ENCODE data around the gene MMP8. TPM values are rescaled to one million over a fixed set of nuclear protein-coding genes. Genes with fewer than 3 reads are reported as not detected.

The MMP8 gene
- total RNA-seq, 2 donors from 2014 or later, result not detected

DNA sequence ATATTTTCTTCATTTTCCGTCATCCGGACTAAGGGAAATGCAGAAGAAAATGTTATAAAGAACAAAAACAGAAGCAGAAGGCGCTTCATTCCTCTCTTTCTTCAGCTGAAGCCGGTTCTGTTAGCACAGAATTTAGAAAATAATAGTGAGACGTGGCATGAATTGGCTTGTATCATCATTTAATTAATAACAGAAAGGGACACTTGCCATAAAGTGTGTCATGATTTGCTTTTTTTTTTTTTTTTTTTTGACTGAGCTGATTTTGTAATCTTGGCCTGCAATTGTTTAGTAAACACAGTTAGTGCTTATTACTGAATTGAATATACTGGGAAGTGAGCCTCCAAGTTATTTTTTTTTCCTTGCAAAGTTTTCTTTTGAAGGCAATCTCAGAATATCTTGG lies 19.1 kb downstream of the MMP8 start, which contains the start of gene MMP27:
Gene MMP27 (minus strand): TSS at position 144 of the 400 bp plus-strand sequence. CDS start 55 bp downstream, at position 89.
- H3K4me3 Mint-ChIP-seq, result no peak within 1 kb of the TSS
- H3K27ac Mint-ChIP-seq, result no peak within 1 kb of the TSS
- H3K27me3 Mint-ChIP-seq, result peaks cover 8 to 39% of the 10 kb centered on the region in 2 donors
- H3K4me1 Mint-ChIP-seq (ENCODE audit: low read depth in 2 of 2), result no peaks in the 10 kb centered on the region
- no peaks in the 10 kb centered on the region for H3K9me3 Mint-ChIP-seq
- H3K36me3 Mint-ChIP-seq, result no peaks in the 10 kb centered on the region
- ATAC-seq (no peak), DNase-seq (ENCODE audit: low spot score) (no peak)

DNA sequence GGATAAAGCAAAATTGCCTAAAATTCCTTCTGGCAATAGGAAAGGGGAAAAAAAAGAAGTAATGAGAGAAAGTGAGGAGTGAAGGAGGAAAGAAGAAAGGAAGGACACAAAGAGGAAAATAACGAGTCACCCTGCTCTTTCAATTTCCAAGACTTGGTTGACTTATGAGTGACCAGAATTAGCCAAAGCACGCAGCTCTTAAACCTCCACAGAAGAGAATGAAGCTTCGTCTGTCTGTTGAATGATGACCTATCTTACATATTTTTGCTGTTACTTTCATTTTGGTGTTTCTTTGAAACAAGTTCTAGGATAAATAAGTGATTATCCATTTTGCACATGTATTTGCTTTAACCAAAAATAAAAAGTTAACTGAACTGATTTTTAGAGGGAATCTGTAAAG lies 19.9 kb downstream of the MMP8 start:
- ATAC-seq, result no peak
- no peaks in the 10 kb centered on the region for H3K4me1 Mint-ChIP-seq (ENCODE audit: low read depth in 2 of 2)
- H3K36me3 Mint-ChIP-seq, result no peaks in the 10 kb centered on the region
- H3K9me3 Mint-ChIP-seq, result no peaks in the 10 kb centered on the region
- no peak overlapping the region for H3K4me3 Mint-ChIP-seq
- peaks cover 8 to 36% of the 10 kb centered on the region in 2 donors for H3K27me3 Mint-ChIP-seq
- H3K27ac Mint-ChIP-seq, result no peak overlapping the region
- DNase-seq (ENCODE audit: low spot score), result no peak

DNA sequence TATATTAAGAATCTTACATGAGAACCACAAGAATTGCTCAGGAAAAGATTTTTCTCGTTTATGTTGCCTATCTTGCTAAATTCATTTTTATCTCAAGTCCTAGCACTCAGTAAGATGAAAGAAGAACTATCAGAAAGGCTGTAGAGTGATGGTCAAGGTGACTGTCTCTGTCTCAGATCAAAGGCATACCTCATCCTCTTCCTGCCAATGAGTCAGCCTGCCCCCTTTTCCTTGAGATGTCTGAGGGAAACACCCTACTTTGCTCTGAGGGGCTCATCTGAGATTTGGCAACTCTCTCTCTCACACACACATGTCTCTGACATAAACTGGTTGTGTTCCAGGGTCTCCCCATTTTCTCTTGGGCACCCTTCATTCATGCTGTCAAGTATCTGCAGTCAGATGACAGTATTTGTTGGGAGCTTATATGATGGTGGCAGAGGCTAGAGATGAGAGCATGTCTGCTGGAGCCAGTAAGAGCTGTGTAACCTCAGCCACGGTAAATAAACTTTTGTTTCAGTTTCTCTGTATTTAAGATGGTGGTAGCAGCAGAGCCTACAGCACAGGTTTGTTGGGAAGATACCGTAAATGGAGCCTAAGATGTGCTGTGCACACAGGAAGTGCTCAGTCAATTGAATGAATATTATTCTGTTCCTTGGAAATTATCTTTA lies 20.8 kb downstream of the MMP8 start:
- Mint-ChIP-seq H3K9me3 (no peaks in the 10 kb centered on the region), H3K27me3 (peaks cover 8 to 34% of the 10 kb centered on the region in 2 donors), H3K4me3 (no peak overlapping the region), H3K27ac (no peak overlapping the region), H3K4me1 (ENCODE audit: low read depth in 2 of 2) (no peaks in the 10 kb centered on the region), H3K36me3 (no peaks in the 10 kb centered on the region)
- DNase-seq (ENCODE audit: low spot score) (no peak), ATAC-seq (no peak)

- no peak for ATAC-seq
- no peaks in the 10 kb centered on the region for H3K4me1 Mint-ChIP-seq (ENCODE audit: low read depth in 2 of 2)
These were observed 29.6 kb downstream of the MMP8 start for GRCh38 chr11:102695201-102695600.

DNA sequence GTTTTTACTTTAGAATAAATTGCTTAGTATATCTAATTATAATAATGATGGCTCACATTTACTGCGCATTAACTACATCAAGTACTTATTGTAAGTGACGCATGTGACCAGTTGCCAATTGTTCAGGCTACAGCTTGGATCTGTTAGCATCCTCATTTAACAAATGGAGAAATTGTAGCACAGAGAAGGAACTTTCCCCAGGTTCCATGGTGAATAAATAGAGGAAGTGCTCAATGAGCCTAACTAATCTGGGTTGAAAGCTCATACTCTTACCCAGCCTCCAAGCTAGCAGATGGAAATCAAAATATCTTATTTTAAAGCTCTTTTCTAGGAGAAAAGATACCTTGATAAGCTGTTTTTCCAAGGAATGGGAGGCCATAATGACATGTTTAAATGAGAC lies 39.0 kb downstream of the MMP8 start:
- ATAC-seq, result no peak
- no peak overlapping the region for H3K4me3 Mint-ChIP-seq
- no peaks in the 10 kb centered on the region for H3K4me1 Mint-ChIP-seq (ENCODE audit: low read depth in 2 of 2)
- H3K36me3 Mint-ChIP-seq, result no peaks in the 10 kb centered on the region
- no peaks in the 10 kb centered on the region for H3K9me3 Mint-ChIP-seq
- no peak for DNase-seq (ENCODE audit: low spot score)
- no peak overlapping the region for H3K27ac Mint-ChIP-seq
- H3K27me3 Mint-ChIP-seq, result peaks cover 3 to 21% of the 10 kb centered on the region in 2 donors

More at GRCh38 chr11:102695201-102695600, 29.6 kb downstream of the MMP8 start:
- no peak for DNase-seq (ENCODE audit: low spot score)
- H3K27ac Mint-ChIP-seq, result no peak overlapping the region
- H3K27me3 Mint-ChIP-seq, result peaks cover 6 to 28% of the 10 kb centered on the region in 2 donors
- H3K36me3 Mint-ChIP-seq, result no peaks in the 10 kb centered on the region
- no peak overlapping the region for H3K4me3 Mint-ChIP-seq
- no peaks in the 10 kb centered on the region for H3K9me3 Mint-ChIP-seq

DNA sequence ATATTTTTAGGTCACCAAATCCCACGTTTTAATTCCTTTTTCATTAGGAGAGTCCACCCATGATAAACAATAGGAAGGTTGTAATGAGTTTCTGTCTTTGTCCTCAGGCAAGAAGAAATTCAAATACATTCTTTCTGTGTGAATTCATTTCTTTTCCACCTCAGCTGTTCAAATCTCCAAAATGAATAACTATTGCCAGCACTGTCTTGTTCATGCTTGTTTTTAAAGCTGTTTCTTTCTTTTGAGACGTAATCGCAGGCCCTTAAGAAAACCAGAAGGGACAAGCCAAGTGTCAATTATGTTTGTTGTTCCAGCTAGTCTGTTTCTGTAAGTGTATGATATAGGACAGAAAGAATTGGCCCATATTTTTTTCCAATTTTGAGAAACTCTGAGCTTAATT lies 39.4 kb downstream of the MMP8 start:
- Mint-ChIP-seq H3K4me1 (ENCODE audit: low read depth in 2 of 2) (no peaks in the 10 kb centered on the region), H3K27ac (no peak overlapping the region), H3K9me3 (no peaks in the 10 kb centered on the region), H3K4me3 (no peak overlapping the region), H3K36me3 (no peaks in the 10 kb centered on the region), H3K27me3 (peaks cover 3 to 20% of the 10 kb centered on the region in 2 donors)
- DNase-seq (ENCODE audit: low spot score), result no peak
- no peak for ATAC-seq

DNA sequence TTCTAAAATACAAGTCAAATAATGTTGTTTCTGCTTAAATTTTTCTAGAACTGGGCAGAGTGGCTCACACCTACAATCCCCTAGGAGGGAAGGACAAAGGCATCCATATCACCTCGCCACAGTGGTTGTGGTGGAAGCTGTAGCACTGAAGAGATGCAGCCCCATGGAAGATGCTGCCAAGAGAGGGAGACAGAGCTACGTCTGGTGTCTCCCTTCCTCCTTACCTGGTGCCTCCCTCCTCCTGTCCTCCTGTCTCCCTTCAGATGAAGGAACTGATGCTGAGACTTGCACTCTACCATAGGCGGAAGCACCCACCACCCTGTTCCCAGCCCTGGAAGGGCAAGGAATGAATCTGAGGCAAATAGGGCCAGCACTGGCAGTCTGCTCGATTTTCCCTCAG lies 41.5 kb downstream of the MMP8 start:
- no peak for ATAC-seq
- DNase-seq (ENCODE audit: low spot score), result no peak
- no peak overlapping the region for H3K27ac Mint-ChIP-seq
- H3K36me3 Mint-ChIP-seq, result no peaks in the 10 kb centered on the region
- no peaks in the 10 kb centered on the region for H3K9me3 Mint-ChIP-seq
- peaks cover 5 to 26% of the 10 kb centered on the region in 2 donors for H3K27me3 Mint-ChIP-seq
- H3K4me1 Mint-ChIP-seq (ENCODE audit: low read depth in 2 of 2), result no peaks in the 10 kb centered on the region
- no peak overlapping the region for H3K4me3 Mint-ChIP-seq

DNA sequence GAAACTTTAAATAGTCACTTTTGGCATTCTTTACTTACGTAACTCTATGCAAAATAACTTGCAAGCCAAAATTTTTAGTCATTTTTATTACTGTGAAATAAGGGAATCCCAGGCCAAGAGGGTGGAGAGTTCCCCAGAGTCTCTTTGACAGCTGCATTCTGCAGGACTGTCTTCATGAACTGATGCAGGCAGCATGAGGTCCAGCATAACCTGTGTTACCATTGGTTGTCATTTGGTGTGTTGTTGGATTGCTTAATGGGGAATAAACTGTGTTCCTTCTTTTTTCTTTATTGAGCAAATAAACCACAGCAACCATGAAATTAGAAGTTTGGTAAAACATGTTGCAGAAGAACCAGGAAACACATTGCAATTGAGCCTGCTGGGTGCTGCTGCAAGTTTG lies 43.8 kb downstream of the MMP8 start:
- no peaks in the 10 kb centered on the region for H3K9me3 Mint-ChIP-seq
- no peak overlapping the region for H3K4me3 Mint-ChIP-seq
- DNase-seq (ENCODE audit: low spot score) (no peak), ATAC-seq (no peak)
- peaks cover 5 to 26% of the 10 kb centered on the region in 2 donors for H3K27me3 Mint-ChIP-seq
- no peaks in the 10 kb centered on the region for H3K36me3 Mint-ChIP-seq
- H3K27ac Mint-ChIP-seq, result no peak overlapping the region
- no peaks in the 10 kb centered on the region for H3K4me1 Mint-ChIP-seq (ENCODE audit: low read depth in 2 of 2)

DNA sequence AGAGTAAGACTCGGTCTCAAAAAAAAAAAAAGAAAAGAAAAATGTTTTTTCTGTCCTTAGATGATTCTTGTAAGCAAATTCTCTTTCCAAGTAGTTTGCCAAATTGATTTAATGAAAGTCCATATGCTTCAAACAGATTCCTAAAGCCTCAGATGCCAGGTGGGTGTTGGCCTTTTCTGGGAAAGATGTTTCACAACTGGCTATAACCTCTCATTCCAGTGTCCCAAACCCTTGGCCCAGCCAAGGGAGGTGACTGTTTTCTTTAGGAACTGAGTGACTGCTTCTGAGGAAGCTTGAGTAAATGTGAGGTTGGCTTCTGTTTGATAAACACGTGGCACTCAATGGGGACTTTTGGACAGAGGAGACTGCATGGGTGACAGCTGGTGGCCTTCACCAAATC lies 46.7 kb downstream of the MMP8 start:
- Mint-ChIP-seq H3K27me3 (peaks cover 5 to 19% of the 10 kb centered on the region in 2 donors), H3K27ac (no peak overlapping the region), H3K9me3 (no peaks in the 10 kb centered on the region), H3K4me3 (no peak overlapping the region), H3K36me3 (no peaks in the 10 kb centered on the region), H3K4me1 (ENCODE audit: low read depth in 2 of 2) (no peaks in the 10 kb centered on the region)
- no peak for ATAC-seq
- DNase-seq (ENCODE audit: low spot score), result no peak

- peaks cover 5 to 13% of the 10 kb centered on the region in 2 donors for H3K27me3 Mint-ChIP-seq
- no peaks in the 10 kb centered on the region for H3K36me3 Mint-ChIP-seq
- H3K9me3 Mint-ChIP-seq, result no peaks in the 10 kb centered on the region
- H3K4me1 Mint-ChIP-seq (ENCODE audit: low read depth in 2 of 2), result no peaks in the 10 kb centered on the region
- no peak overlapping the region for H3K27ac Mint-ChIP-seq
- no peak overlapping the region for H3K4me3 Mint-ChIP-seq
- DNase-seq (ENCODE audit: low spot score) (no peak), ATAC-seq (no peak)
These were observed 48.7 kb downstream of the MMP8 start for GRCh38 chr11:102676084-102676483.

DNA sequence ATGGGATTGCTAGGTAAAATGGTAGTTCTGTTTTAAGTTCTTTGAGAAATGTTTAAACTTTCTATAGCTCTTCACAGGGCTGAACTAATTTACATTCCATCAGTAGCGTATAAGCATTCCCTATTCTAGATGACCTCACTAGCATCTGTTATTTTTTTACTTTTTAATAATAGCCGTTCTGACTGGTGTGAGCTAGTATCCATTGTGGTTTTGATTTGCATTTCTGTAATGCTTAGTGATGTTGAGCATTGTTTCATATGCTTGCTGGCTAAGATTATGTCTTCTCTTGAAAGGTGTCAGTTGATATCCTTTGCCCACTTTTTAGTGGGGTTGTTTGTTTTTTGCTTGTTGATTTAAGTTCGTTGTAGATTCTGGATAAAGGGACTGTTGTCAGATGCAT lies 55.1 kb downstream of the MMP8 start:
- ATAC-seq (no peak), DNase-seq (ENCODE audit: low spot score) (no peak)
- no peaks in the 10 kb centered on the region for H3K9me3 Mint-ChIP-seq
- peaks cover 10 to 12% of the 10 kb centered on the region in 2 donors for H3K27me3 Mint-ChIP-seq
- no peak overlapping the region for H3K27ac Mint-ChIP-seq
- H3K4me3 Mint-ChIP-seq, result no peak overlapping the region
- H3K36me3 Mint-ChIP-seq, result no peaks in the 10 kb centered on the region
- H3K4me1 Mint-ChIP-seq (ENCODE audit: low read depth in 2 of 2), result no peaks in the 10 kb centered on the region

DNA sequence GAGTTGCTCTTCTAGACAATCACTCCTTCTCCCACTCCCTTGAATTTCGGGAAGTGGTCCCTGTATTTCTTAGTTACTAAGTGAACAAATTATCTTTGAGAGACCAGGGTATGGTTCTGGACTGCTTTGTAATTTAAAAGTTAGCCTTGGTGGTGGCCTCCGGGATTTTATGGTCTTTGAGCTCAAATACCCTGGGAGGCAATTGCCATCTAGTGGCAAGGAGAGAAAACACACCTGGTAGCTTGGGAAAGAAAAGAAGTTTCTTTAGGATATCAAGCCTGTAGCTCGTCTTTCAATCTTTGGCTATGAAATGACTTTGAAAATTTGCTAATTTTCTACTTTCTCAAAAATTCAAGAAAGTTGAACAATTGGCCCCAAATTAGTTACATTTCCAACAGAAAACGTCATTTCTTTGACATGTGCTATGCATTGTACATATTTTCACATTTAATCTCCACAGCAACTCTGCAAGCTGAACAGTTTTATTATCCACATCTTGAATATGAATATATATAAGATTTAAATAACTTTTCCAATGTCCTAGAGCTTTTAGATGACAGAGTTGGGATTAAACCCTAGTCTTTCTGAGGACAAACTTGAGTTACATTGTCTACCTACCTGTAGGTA lies 58.3 kb downstream of the MMP8 start:
- Mint-ChIP-seq H3K27me3 (peaks cover 6 to 7% of the 10 kb centered on the region in 2 donors), H3K9me3 (no peaks in the 10 kb centered on the region), H3K36me3 (no peaks in the 10 kb centered on the region), H3K27ac (no peak overlapping the region), H3K4me1 (ENCODE audit: low read depth in 2 of 2) (no peaks in the 10 kb centered on the region), H3K4me3 (no peak overlapping the region)
- DNase-seq (ENCODE audit: low spot score), result no peak
- no peak for ATAC-seq

DNA sequence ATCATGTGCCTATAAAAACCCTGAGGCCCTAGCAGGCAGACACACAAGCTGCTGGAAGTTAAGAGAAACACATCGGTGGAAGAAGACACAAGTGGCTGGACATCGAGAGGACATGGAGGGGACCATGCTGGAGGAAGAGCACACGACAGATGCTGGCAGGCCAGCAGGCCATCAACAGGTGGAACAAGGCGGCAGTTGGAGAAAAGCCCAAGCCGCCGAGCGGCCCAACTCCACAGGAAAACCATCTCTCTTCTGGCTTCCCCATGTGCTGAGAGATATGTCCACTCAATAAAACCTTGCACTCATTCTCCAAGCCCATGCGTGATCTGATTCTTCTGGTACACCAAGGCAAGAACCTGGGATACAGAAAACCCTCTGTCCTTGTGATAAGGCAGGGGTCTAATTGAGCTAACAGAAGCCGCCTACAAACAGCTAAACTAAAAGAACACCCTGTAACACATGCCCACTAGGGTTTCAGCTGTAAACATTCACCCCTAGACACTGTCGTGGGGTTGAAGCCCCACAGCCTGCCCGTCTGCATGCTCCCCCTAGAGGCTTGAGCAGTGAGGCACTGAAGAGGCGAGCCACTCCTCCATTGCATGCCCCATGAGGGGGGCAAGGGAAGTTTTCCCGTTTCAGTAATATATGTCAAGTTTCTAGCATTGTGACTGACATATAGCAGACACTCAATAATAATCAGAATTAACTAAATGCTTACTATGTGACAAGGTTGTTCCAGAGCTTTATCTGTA lies 60.6 kb downstream of the MMP8 start:
- Mint-ChIP-seq H3K27me3 (peaks cover 4 to 9% of the 10 kb centered on the region in 2 donors), H3K4me1 (ENCODE audit: low read depth in 2 of 2) (no peaks in the 10 kb centered on the region), H3K36me3 (no peaks in the 10 kb centered on the region), H3K27ac (no peak overlapping the region), H3K4me3 (no peak overlapping the region), H3K9me3 (no peaks in the 10 kb centered on the region)
- ATAC-seq (peak in 1 of 2 donors; percentile 49), DNase-seq (ENCODE audit: low spot score) (no peak)

DNA sequence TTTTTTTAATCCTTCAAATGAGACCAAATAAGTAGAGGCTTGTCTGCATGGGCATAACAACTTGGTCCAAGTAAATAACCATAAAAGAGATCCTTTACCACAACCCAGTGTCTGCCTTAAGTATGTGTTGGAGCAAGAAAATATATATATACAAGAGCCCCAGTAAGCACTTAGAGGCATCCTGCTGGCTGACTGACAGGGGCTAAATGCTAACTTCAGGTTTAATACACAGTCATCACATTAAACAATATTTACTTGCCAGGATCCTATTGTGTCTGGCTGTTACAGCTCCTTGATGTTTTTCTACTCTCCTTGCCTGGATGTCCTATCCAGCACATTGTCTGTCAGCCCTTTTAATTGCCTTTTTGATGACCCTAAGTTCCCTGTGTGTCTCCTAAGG lies 62.1 kb downstream of the MMP8 start:
- Mint-ChIP-seq H3K36me3 (no peaks in the 10 kb centered on the region), H3K27ac (no peak overlapping the region), H3K27me3 (peaks cover 6 to 10% of the 10 kb centered on the region in 2 donors), H3K9me3 (no peaks in the 10 kb centered on the region), H3K4me1 (ENCODE audit: low read depth in 2 of 2) (no peaks in the 10 kb centered on the region), H3K4me3 (no peak overlapping the region)
- DNase-seq (ENCODE audit: low spot score) (no peak), ATAC-seq (no peak)

Data from natural killer cell treated with Interleukin-12 subunit alpha and Interleukin-12 subunit beta and Interleukin-15 and Interleukin-18, amount 100 ng/mL, for 72 hours (primary cell).